ENCODE measurements around the gene ATP5MC3.

DNA sequence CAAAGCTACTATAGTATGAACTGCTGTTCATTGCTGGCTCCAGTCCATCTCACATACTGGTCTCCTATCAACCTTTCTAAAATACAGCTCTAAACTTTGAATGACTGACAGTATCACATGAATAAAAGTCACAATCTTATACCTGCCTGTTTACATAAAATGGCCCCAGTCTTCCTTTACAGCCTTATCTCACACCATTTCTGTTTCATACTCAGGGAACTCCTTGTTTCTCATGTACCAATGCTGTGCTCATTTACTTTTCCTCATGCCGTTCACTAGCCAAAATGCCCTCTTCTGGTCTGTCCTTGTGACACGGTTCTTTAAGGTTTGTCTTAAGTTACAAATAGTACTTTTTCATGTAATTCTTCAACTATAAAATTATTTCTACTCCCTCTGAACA is 6.2 kb downstream of the ATP5MC3 start:
- TF ChIP-seq CTCF (IDR thresholded peaks at IDR 0.05) (no peak), POLR2A (IDR thresholded peaks at IDR 0.05) (no peak)

Measured in right lobe of liver (tissue), 4 donors.